Measurements from ENCODE around the gene DLEC1. TPM values are rescaled to one million over a fixed set of nuclear protein-coding genes. Genes with fewer than 3 reads are reported as not detected.

DLEC1 gene
- total RNA-seq, 2 donors from 2014 or later = 3.9 to 6.0 TPM

DNA sequence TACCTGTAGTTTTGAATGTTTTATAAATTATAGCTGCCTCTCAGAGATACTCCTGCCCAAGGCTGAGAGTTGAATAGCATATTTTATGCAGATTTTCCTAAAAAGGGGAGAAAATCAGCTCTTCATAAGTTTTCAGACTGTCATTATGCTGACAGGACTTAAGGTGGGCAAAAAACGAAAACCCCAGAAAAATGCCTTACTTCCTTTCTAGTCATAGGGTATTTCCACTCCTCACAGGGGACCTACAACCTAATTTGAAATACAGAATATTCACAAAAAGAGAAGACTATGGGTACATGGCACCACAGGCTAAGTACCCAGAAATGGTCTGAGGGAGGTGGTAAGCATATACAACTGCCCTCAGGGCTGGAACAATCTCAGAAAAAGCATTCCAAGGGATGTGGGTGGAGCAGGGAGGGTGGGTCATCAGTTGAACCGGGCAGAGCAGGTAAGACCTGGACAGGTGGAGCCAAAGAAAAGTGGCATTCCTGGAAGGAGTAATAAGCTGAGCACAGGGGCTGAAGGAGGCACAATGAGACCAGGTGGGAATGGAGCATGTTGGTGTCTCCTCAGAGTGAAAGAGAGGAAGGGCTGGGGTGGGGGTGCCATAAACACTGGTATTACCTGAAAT lies 115.7 kb downstream of the DLEC1 start:
- no peak overlapping the region for H3K4me3 Mint-ChIP-seq
- no peak overlapping the region for H3K9ac ChIP-seq (ENCODE audit: extremely low read depth, low read length, poor library complexity, severe bottlenecking)
- no peaks in the 10 kb centered on the region for H3K9me3 Mint-ChIP-seq
- H3K27ac ChIP-seq (ENCODE audit: low read depth, low read length) = no peak overlapping the region
- H3K27me3 Mint-ChIP-seq (ENCODE audit: insufficient read depth) = no peaks in the 10 kb centered on the region
- no peak overlapping the region for H3K27ac Mint-ChIP-seq
- no peaks in the 10 kb centered on the region for H3K4me1 Mint-ChIP-seq
- no peaks in the 10 kb centered on the region for H3K36me3 ChIP-seq (ENCODE audit: control insufficient read depth, insufficient read depth, low read length)
- H3K4me3 ChIP-seq (ENCODE audit: low read length) = no peak overlapping the region
- 77 to 83% methylated on average over 1 to 2 of the region's 2 CpGs for WGBS, 2 experiments (ENCODE audit: insufficient coverage in 1 of 2, insufficient read length in 1 of 2)
- no peak for DNase-seq
- TF ChIP-seq, protein P1, sequence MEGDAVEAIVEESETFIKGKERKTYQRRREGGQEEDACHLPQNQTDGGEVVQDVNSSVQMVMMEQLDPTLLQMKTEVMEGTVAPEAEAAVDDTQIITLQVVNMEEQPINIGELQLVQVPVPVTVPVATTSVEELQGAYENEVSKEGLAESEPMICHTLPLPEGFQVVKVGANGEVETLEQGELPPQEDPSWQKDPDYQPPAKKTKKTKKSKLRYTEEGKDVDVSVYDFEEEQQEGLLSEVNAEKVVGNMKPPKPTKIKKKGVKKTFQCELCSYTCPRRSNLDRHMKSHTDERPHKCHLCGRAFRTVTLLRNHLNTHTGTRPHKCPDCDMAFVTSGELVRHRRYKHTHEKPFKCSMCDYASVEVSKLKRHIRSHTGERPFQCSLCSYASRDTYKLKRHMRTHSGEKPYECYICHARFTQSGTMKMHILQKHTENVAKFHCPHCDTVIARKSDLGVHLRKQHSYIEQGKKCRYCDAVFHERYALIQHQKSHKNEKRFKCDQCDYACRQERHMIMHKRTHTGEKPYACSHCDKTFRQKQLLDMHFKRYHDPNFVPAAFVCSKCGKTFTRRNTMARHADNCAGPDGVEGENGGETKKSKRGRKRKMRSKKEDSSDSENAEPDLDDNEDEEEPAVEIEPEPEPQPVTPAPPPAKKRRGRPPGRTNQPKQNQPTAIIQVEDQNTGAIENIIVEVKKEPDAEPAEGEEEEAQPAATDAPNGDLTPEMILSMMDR (conservative IDR thresholded peaks at IDR 0.05) = no peak
- H3K36me3 Mint-ChIP-seq (ENCODE audit: low read depth) = no peaks in the 10 kb centered on the region
- H3K27me3 ChIP-seq (ENCODE audit: control insufficient read depth, insufficient read depth, low read length, poor library complexity, severe bottlenecking) = no peaks in the 10 kb centered on the region
- H3K9me3 ChIP-seq (ENCODE audit: control insufficient read depth, low read length) = no peaks in the 10 kb centered on the region
- no peaks in the 10 kb centered on the region for H3K4me1 ChIP-seq (ENCODE audit: control insufficient read depth, insufficient read depth, low read length)

DNA sequence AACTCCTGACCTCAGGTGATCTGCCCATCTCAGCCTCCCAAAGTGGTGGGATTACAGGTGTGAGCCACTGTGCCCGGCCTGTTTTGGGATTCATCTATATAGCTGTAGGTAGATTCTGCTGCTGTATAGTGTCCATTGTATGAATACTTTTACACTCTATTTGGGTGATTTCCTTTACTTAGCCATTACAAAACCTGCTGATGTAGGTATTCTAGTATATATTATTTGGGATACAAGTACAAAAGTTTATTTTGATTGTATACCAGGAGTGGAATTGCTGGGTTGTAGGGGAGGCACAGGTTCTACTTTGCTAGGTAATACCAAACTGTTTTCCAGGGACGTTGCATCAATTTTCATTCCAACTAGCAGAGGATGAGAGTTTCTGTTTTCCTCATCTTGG lies 116.8 kb downstream of the DLEC1 start:
- no peaks in the 10 kb centered on the region for H3K27me3 ChIP-seq (ENCODE audit: control insufficient read depth, insufficient read depth, low read length, poor library complexity, severe bottlenecking)
- DNase-seq = no peak
- no peaks in the 10 kb centered on the region for H3K27me3 Mint-ChIP-seq (ENCODE audit: insufficient read depth)
- no peak overlapping the region for H3K4me3 ChIP-seq (ENCODE audit: low read length)
- no peak overlapping the region for H3K4me3 Mint-ChIP-seq
- no peak overlapping the region for H3K27ac ChIP-seq (ENCODE audit: low read depth, low read length)
- H3K9me3 ChIP-seq (ENCODE audit: control insufficient read depth, low read length) = no peaks in the 10 kb centered on the region
- H3K36me3 ChIP-seq (ENCODE audit: control insufficient read depth, insufficient read depth, low read length) = no peaks in the 10 kb centered on the region
- 78 to 86% methylated on average over 1 to 2 of the region's 2 CpGs for WGBS, 2 experiments (ENCODE audit: insufficient coverage in 1 of 2, insufficient read length in 1 of 2)
- TF ChIP-seq, protein P1 (conservative IDR thresholded peaks at IDR 0.05) = no peak
- H3K36me3 Mint-ChIP-seq (ENCODE audit: low read depth) = no peaks in the 10 kb centered on the region
- no peak overlapping the region for H3K27ac Mint-ChIP-seq
- H3K9me3 Mint-ChIP-seq = no peaks in the 10 kb centered on the region
- no peaks in the 10 kb centered on the region for H3K4me1 Mint-ChIP-seq
- H3K4me1 ChIP-seq (ENCODE audit: control insufficient read depth, insufficient read depth, low read length) = no peaks in the 10 kb centered on the region
- no peak overlapping the region for H3K9ac ChIP-seq (ENCODE audit: extremely low read depth, low read length, poor library complexity, severe bottlenecking)

DNA sequence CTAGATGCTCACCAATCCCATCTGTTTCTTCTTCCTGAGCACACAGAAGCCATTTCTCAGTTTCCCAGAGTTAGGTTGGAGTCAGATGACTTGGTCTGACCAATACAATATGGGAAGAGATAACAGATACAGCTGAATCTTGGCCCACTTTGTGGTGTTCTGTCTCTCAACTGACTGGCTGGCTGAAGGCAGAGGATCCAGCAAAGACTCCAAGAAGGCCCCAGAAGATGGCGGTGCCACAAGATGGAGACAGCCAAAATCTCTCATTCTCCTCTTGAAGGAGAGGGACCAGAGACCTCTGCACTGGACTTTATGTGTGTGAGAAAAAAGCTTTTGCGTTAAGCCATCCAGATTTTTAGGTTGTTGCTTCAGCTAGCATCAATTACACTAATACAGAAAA lies 118.1 kb downstream of the DLEC1 start:
- no peaks in the 10 kb centered on the region for H3K36me3 ChIP-seq (ENCODE audit: control insufficient read depth, insufficient read depth, low read length)
- H3K27ac ChIP-seq (ENCODE audit: low read depth, low read length) = no peak overlapping the region
- no peak overlapping the region for H3K9ac ChIP-seq (ENCODE audit: extremely low read depth, low read length, poor library complexity, severe bottlenecking)
- no peaks in the 10 kb centered on the region for H3K27me3 ChIP-seq (ENCODE audit: control insufficient read depth, insufficient read depth, low read length, poor library complexity, severe bottlenecking)
- no peaks in the 10 kb centered on the region for H3K4me1 ChIP-seq (ENCODE audit: control insufficient read depth, insufficient read depth, low read length)
- 92% methylated on average over 2 of the region's 2 CpGs; no CpG with 5 or more reads in 1 of the 2 experiments for WGBS, 2 experiments (ENCODE audit: insufficient coverage in 1 of 2, insufficient read length in 1 of 2)
- Mint-ChIP-seq H3K4me1 (no peaks in the 10 kb centered on the region), H3K36me3 (ENCODE audit: low read depth) (no peaks in the 10 kb centered on the region), H3K9me3 (no peaks in the 10 kb centered on the region), H3K27ac (no peak overlapping the region), H3K4me3 (no peak overlapping the region), H3K27me3 (ENCODE audit: insufficient read depth) (no peaks in the 10 kb centered on the region)
- H3K9me3 ChIP-seq (ENCODE audit: control insufficient read depth, low read length) = no peaks in the 10 kb centered on the region
- no peak overlapping the region for H3K4me3 ChIP-seq (ENCODE audit: low read length)
- TF ChIP-seq, protein P1 (conservative IDR thresholded peaks at IDR 0.05) = no peak
- no peak for DNase-seq

Measured in endodermal cell (in vitro differentiated cells).